GM12878 (cell line): ENCODE measurements around the gene PDLIM4.

ENCODE experiments used
- SMAD1 ChIP-seq: fragments of 450-650 bp; IDR thresholded peaks from 2 replicates; pipeline ENCODE4 v1.6.1; 2018; ENCODE audit warnings: mild to moderate bottlenecking, low read depth; ENCODE audit not compliant: partially characterized antibody
- ZNF274 ChIP-seq: IDR thresholded peaks from one replicate; pipeline ENCODE4 v1.8.0; 2011; ENCODE audit not compliant: insufficient read length, insufficient read depth

DNA sequence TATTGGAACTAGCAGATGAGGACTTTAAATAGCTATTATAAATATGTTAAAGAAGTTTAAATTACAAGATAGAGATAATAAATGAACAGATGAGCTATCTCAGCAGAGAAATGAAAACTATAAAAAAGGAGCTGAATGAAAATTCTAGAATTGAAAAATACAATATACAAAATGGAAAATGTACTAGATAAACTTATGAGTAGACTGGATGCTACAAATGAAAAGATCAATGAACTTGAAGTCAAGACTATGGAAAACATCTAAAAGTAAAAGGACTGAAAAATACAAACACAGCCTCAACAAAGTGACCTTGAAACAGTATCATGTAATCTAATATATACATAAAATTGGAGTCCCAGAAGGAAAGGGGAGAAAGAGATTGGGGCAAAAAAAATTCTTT is 10.7 kb upstream of the PDLIM4 start:
- no peak for TF ChIP-seq SMAD1
- no peak for TF ChIP-seq ZNF274
